ENCODE measurements around the gene MOCOS.

The MOCOS gene

DNA sequence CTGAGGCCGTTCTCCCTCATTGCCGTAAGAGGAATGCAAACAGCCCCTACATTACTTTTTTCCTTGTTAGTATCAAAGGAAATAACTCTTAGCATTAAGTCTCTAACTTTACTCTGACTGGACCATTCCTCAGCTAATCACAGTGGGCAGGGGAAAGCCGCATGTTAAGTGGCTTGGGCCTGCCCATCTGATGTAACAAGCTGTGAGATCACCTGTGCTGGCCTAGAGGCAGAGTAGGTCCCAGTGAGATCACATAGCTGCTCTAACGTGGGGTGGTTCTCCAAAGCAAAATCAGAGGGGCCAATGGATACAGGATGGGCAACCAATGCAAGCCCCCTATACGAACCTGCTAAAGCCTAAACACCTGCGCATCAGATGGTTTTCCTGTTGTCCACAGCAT is 5.9 kb upstream of the MOCOS start:
- TF ChIP-seq, protein P1, sequence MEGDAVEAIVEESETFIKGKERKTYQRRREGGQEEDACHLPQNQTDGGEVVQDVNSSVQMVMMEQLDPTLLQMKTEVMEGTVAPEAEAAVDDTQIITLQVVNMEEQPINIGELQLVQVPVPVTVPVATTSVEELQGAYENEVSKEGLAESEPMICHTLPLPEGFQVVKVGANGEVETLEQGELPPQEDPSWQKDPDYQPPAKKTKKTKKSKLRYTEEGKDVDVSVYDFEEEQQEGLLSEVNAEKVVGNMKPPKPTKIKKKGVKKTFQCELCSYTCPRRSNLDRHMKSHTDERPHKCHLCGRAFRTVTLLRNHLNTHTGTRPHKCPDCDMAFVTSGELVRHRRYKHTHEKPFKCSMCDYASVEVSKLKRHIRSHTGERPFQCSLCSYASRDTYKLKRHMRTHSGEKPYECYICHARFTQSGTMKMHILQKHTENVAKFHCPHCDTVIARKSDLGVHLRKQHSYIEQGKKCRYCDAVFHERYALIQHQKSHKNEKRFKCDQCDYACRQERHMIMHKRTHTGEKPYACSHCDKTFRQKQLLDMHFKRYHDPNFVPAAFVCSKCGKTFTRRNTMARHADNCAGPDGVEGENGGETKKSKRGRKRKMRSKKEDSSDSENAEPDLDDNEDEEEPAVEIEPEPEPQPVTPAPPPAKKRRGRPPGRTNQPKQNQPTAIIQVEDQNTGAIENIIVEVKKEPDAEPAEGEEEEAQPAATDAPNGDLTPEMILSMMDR (IDR thresholded peaks at IDR 0.05; ENCODE audit: extremely low read depth, missing control alignments), result no peak
- no peak for DNase-seq (ENCODE audit: low spot score)

DNA sequence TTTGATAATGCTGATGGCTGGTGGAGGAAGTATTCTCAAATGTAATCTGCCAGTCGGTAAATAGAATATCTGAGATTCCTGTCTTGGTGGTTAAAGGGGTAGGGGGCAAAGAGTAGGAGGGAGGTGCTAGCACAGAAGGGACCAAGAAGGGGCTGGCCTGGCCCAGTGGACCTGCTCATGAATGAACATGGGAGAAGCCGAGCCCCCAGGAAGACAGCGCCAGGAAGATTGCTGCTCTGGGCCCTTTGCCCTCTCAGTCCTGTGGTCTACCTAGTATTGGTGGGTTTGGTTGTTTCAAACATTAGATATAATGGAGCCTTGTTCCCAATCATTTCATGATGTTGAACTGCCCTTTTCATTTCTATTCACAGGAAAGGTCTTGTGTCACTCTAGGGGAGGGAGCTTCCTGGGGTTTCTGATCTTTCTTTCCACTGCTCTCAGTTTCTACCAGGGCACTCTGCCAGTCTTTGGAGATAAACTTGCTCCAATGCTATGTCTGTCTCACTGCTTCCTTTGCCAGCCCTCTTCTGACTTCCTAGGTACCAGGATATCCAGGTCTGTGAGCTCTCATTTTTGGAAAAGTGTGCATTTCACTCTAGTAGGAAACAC is 5.3 kb upstream of the MOCOS start:
- no peak for DNase-seq (ENCODE audit: low spot score)
- TF ChIP-seq, protein P1 (IDR thresholded peaks at IDR 0.05; ENCODE audit: extremely low read depth, missing control alignments), result no peak

DNA sequence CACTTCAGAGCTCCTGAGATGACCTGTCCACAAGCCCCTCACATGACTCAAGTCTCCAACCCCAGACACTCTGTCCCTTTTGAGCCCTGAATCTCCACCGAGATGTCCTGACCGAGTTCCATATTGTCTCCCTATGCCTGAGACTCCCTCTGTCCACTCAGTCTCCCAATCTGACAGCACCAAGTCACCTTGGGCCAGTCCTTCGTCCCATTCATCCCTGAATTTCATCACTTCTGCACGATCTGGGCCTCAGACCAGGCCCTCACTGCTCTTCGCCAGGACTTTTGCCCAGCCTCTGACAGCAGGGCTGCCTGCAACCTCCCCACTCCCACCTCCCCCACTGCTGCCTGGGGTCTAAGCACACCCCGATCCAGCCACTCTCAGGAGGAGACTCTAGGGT is 4.3 kb upstream of the MOCOS start:
- TF ChIP-seq, protein P1 (IDR thresholded peaks at IDR 0.05; ENCODE audit: extremely low read depth, missing control alignments), result no peak
- no peak for DNase-seq (ENCODE audit: low spot score)

DNA sequence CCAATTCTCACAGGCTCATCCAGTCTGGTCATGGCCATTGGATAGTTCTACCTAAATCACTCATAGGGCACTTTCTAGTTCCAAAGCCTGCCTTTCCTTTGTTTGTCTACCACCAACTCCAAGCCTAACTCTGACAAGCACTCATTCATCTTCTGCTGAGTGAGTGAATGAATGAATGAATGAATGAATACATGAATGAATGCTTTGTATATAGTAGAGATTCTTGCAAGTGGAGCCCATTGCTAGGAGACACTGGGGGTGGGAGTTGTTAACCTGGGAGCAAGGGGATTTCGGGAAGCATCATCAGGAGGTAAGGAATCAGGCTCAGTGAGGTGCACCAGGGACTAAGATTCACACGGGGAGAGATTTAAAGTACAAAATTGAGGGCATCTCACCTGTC is 3.3 kb upstream of the MOCOS start:
- TF ChIP-seq, protein P1 (IDR thresholded peaks at IDR 0.05; ENCODE audit: extremely low read depth, missing control alignments), result no peak
- no peak for DNase-seq (ENCODE audit: low spot score)

DNA sequence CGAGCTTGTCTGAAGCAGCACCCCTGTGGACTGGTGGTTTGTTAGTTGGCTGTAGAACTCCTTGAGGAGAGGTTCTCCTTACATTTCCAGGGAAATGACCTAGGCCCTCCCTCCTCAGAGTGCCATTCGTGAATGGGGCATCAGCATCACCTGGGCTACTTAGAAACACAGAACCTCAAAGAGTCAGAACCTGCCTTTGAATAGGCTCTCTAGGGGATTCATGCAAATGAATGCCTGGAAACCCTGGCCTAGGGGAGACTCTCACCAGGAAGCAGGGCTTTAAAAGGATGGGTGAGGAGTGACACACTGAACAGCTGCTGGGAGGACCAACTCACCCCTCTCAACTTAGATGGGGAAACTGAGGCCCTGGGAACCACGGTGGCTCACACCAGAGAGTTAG is 2.1 kb upstream of the MOCOS start:
- no peak for DNase-seq (ENCODE audit: low spot score)
- TF ChIP-seq, protein P1 (IDR thresholded peaks at IDR 0.05; ENCODE audit: extremely low read depth, missing control alignments), result no peak

DNA sequence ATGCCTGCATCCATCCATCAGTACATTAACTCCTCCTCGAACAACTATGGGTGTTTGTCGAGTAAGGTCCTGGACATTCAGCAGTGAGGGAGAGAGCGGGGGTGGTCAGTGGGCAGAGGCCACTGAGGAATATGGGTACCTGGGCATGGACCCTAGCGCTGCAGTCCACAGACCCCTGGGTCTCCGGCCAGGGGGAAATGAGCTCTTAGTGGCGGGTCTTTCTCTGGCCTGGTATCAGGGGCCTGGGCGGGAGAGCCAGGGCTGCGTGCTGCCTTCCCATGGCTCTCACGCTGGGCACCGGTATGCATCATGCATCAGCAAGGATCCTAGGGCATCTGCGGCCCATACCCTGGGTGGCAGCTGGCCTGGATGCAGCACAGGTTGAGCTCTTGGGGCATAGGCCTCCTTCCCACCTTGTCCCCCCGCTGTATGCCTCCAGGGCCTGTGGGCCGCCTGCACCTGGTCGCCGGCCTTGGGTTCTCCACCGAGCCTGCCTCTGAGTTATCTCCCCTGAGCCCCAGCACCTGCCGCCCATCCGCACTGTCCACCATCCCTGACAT is 1.3 kb upstream of the MOCOS start:
- TF ChIP-seq, protein P1 (IDR thresholded peaks at IDR 0.05; ENCODE audit: extremely low read depth, missing control alignments), result no peak
- DNase-seq (ENCODE audit: low spot score), result no peak

DNA sequence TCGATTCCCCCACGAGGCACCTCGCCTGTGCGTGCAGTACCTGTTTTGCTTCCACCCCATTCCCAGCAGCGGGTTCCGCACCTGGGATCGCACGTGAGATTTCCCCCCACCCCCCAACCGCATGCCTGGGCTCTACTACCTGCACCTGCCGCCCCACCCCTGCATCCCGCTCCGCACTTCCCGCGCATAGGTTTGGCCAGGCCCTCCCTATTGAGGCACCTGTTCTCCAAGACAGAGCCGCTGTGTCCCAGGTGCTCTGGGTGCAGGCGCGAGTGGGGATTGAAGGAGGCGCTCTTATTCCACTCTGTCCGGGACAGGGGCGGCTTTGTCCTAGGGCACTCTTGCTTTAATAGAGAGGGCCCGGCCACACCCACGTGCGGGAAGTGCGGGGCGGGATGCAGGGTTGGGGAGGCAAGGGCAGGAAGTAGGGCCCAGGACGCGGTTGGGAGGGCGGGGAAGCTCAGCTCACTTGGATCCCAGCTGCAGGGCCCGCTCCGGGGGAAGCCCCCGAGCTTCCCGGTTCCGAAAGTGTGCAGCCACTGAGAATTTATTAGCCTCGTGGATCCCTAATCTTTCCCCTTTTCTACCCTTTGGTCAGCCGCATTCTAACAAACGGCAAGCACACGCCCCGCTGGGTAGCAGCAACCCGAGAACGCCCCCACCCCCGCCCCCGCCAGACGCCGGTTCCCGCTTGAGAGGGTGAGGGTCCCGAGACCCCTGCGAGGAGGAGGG is 670 bp upstream of the MOCOS start:
- DNase-seq (ENCODE audit: low spot score), result no peak
- TF ChIP-seq, protein P1 (IDR thresholded peaks at IDR 0.05; ENCODE audit: extremely low read depth, missing control alignments), result no peak
